ENCODE measurements around the gene SCAF11. TPM values are rescaled to one million over a fixed set of nuclear protein-coding genes. Genes with fewer than 3 reads are reported as not detected.

SCAF11 gene
- total RNA-seq, 1 donor = 134 TPM

DNA sequence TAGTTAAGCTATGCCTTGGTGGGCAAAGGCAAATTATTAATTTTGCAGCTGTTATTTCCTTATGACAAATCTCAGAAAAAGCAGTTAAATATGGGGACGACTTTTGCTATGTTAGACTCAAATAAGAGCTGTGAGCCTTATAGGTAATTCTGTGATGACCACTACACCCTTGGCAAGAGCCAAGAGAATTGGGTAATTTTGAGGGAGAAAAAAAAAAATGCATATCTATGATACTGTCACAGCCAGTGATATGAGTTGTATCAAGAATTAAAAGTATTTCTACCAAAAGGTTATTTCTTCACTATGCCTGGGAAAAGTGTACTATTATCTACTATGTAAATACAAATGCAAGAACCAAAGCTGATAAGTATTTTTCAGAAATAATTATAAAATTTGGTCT lies 43.9 kb downstream of the SCAF11 start:
- no peak overlapping the region for H3K4me3 ChIP-seq (ENCODE audit: low read depth, low read length)
- peak; percentile 27 for DNase-seq (ENCODE audit: low read depth)
- TF ChIP-seq CTCF (IDR thresholded peaks at IDR 0.05; ENCODE audit: insufficient read depth, low read length) = no peak

- peak; percentile 48 for DNase-seq (ENCODE audit: low read depth)
These were observed 45.6 kb downstream of the SCAF11 start for GRCh38 chr12:45944771-45945170.

GRCh38 chr12:45939759-45940158 lies 50.6 kb downstream of the SCAF11 start:
- no peak for TF ChIP-seq CTCF (IDR thresholded peaks at IDR 0.05; ENCODE audit: insufficient read depth, low read length)
- H3K4me3 ChIP-seq (ENCODE audit: low read depth, low read length) = no peak overlapping the region
- DNase-seq (ENCODE audit: low read depth) = no peak

More at GRCh38 chr12:45944771-45945170, 45.6 kb downstream of the SCAF11 start:
- no peak for TF ChIP-seq CTCF (IDR thresholded peaks at IDR 0.05; ENCODE audit: insufficient read depth, low read length)
- no peak overlapping the region for H3K4me3 ChIP-seq (ENCODE audit: low read depth, low read length)

DNA sequence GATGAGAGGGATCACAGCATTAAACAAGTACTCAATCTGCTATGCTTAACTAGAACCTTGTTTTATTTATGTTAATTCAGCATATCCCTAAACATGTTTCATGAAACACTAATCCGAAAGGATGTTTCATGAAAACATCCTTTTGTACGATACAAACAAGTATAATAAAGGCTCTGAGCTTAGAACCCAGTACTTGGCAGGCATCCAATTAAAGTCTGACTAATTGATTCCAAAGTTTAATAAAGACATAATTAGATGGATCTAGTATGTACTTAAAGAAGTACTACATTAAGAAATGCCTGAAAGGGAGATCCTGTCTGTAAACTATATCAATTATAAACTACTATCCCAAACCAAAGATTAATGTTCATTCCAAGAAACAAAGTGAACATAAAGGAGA lies 51.8 kb downstream of the SCAF11 start:
- DNase-seq (ENCODE audit: low read depth) = no peak
- no peak for TF ChIP-seq CTCF (IDR thresholded peaks at IDR 0.05; ENCODE audit: insufficient read depth, low read length)
- no peak overlapping the region for H3K4me3 ChIP-seq (ENCODE audit: low read depth, low read length)

- no peak for TF ChIP-seq CTCF (IDR thresholded peaks at IDR 0.05; ENCODE audit: insufficient read depth, low read length)
- H3K4me3 ChIP-seq (ENCODE audit: low read depth, low read length) = no peak overlapping the region
- no peak for DNase-seq (ENCODE audit: low read depth)
These were observed 55.4 kb downstream of the SCAF11 start for GRCh38 chr12:45934956-45935355.

GRCh38 chr12:45933504-45933903 lies 56.9 kb downstream of the SCAF11 start:
- no peak overlapping the region for H3K4me3 ChIP-seq (ENCODE audit: low read depth, low read length)
- TF ChIP-seq CTCF (IDR thresholded peaks at IDR 0.05; ENCODE audit: insufficient read depth, low read length) = no peak
- DNase-seq (ENCODE audit: low read depth) = peak; percentile 34

GRCh38 chr12:45930369-45930768 lies 60.0 kb downstream of the SCAF11 start:
- DNase-seq (ENCODE audit: low read depth) = no peak
- H3K4me3 ChIP-seq (ENCODE audit: low read depth, low read length) = no peak overlapping the region
- no peak for TF ChIP-seq CTCF (IDR thresholded peaks at IDR 0.05; ENCODE audit: insufficient read depth, low read length)

Data from fibroblast of the aortic adventitia (primary cell).